Measurements from ENCODE around the gene UBTD1. TPM values are rescaled to one million over a fixed set of nuclear protein-coding genes. Genes with fewer than 3 reads are reported as not detected.

Gene UBTD1
- total RNA-seq, 1 donor from 2014 or later = 0.91 TPM

DNA sequence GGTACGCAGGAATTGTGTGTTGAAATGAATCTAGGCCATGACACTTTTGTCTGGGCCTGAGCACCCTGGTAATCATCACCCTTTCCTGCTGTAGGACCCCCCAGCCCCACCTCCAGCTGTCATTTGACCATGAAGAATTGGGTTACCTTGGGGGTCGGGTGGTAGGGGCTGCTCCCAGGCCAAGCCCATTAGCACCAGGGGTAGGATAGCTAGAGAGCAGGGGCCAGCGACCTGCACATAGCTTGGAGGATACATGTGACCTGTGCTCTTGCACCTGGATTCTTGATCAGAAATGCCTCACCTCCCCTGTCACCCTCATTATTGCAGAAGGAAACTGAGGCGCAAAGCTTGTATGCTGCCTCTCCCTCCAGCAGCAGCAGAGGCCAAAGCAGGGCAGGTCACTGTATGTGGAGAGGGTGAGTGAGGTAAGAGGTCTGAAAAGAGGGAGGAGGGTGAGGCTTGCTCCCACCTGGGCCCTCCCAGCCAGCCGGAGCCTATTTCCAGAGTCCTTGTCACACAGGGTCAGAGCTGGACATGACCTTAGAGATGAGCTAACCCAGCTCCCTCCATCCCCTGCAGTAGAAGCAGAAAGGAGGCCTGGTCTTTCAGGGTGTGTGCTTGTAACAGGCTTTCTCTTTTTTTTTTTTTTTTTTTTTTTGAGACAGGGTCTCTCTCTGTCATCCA, 38.6 kb downstream of the UBTD1 start:
- Mint-ChIP-seq H3K27me3 (peaks cover 4% of the 10 kb centered on the region), H3K9me3 (no peaks in the 10 kb centered on the region), H3K27ac (no peak overlapping the region), H3K4me3 (no peak overlapping the region), H3K36me3 (ENCODE audit: low read depth) (no peaks in the 10 kb centered on the region), H3K4me1 (no peaks in the 10 kb centered on the region)
- DNase-seq (no peak), ATAC-seq (ENCODE audit: low read depth) (no peak)
- ChIA-PET CTCF (no interaction called here), POLR2A (no interaction called here)
- intact Hi-C loops (cut with micrococcal nuclease) = no loop called here
- TF ChIP-seq, protein P1, sequence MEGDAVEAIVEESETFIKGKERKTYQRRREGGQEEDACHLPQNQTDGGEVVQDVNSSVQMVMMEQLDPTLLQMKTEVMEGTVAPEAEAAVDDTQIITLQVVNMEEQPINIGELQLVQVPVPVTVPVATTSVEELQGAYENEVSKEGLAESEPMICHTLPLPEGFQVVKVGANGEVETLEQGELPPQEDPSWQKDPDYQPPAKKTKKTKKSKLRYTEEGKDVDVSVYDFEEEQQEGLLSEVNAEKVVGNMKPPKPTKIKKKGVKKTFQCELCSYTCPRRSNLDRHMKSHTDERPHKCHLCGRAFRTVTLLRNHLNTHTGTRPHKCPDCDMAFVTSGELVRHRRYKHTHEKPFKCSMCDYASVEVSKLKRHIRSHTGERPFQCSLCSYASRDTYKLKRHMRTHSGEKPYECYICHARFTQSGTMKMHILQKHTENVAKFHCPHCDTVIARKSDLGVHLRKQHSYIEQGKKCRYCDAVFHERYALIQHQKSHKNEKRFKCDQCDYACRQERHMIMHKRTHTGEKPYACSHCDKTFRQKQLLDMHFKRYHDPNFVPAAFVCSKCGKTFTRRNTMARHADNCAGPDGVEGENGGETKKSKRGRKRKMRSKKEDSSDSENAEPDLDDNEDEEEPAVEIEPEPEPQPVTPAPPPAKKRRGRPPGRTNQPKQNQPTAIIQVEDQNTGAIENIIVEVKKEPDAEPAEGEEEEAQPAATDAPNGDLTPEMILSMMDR (IDR thresholded peaks at IDR 0.05) = no peak

DNA sequence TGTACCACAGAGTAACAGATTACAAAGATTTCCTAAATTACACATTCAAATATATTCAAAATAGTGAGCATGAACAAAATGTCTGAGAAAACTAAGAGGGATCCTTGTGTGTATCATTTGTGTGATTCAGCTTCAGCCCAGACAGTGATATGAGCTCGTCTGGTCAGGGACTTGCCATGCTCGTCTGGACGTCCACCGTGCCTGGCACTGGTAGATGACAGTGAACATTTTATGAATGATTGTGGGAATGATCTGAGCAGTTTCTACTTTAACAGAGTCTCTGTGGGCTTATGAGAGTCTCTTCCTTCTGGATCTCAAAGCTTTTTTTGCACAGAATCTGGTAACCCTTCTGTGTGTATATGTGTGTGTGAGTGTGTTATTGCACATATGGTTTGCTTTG, 39.7 kb downstream of the UBTD1 start:
- no peak for ATAC-seq (ENCODE audit: low read depth)
- intact Hi-C loops (cut with micrococcal nuclease) = no loop called here
- H3K27me3 Mint-ChIP-seq = peaks cover 4% of the 10 kb centered on the region
- no peak overlapping the region for H3K4me3 Mint-ChIP-seq
- no peak for DNase-seq
- ChIA-PET POLR2A (no interaction called here), CTCF (interaction anchor here (1.0 kb wide), 1 partner anchor 15 kb away, joined by 4 read pairs; no protein-coding TSS in a partner anchor)
- no peaks in the 10 kb centered on the region for H3K36me3 Mint-ChIP-seq (ENCODE audit: low read depth)
- H3K27ac Mint-ChIP-seq = no peak overlapping the region
- H3K9me3 Mint-ChIP-seq = no peaks in the 10 kb centered on the region
- H3K4me1 Mint-ChIP-seq = peaks cover 5% of the 10 kb centered on the region
- TF ChIP-seq, protein P1 (IDR thresholded peaks at IDR 0.05) = no peak

DNA sequence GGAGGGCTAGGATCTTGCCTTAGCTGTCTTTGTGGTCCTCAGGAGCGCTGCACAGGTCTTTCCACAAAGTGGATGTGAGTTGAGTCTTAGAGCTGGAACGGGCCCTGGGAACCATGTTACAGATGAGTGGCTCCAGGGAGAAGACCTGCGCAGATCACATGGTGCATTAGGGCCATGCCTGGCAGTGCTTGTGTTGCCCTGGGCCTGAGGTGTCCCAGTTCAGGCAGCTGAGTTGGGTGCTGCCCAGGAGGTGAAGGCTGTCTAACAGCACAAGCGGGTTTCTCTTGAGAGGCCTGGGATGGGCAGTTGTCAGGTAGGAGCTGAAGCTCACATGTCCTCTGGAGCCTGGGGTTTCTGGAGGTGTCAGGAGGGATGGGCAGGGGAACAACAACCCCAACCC, 40.1 kb downstream of the UBTD1 start:
- no peak overlapping the region for H3K27ac Mint-ChIP-seq
- ATAC-seq (ENCODE audit: low read depth) (no peak), DNase-seq (no peak)
- TF ChIP-seq, protein P1 (IDR thresholded peaks at IDR 0.05) = no peak
- no peaks in the 10 kb centered on the region for H3K9me3 Mint-ChIP-seq
- no peaks in the 10 kb centered on the region for H3K36me3 Mint-ChIP-seq (ENCODE audit: low read depth)
- H3K4me1 Mint-ChIP-seq = peaks cover 5% of the 10 kb centered on the region
- intact Hi-C loops (cut with micrococcal nuclease) = no loop called here
- POLR2A ChIA-PET = no interaction called here
- CTCF ChIA-PET = interaction anchor here (1.0 kb wide), 1 partner anchor 15 kb away, joined by 4 read pairs; no protein-coding TSS in a partner anchor
- H3K27me3 Mint-ChIP-seq = peaks cover 4% of the 10 kb centered on the region
- H3K4me3 Mint-ChIP-seq = no peak overlapping the region

DNA sequence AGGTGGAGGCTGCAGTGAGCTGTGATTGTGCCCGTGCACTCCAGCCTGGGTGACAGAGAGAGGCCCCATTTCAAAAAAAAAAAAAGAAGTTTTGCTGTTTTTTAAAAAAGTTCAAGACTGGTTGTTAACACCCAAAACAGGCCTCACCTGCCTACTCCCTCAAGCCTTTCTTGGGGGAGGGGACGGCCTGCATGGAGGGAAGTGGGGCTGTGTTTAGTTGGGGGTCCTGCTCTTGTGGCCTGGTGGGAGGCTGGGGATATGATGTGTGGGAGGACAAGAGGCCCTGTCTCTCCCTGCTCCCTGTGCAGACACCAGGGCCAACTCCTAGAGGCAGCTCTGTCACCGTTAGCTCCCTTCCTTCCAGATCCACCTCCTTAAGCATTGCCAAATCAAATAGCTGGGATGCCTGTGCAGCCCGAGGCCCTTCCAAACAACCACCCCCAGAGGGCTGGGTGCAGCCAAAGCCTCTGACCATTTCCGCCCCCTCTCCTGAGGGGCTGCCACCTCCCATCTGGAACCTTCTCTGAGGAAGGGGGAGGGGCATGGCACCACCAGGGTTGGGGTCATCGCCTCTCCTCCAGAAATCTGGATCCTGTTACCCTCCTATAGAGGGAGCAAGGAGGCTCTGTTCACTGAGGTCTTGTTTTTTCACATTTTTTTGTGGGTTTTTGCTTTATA, 40.9 kb downstream of the UBTD1 start:
- no peak for ATAC-seq (ENCODE audit: low read depth)
- TF ChIP-seq, protein P1 (IDR thresholded peaks at IDR 0.05) = no peak
- POLR2A ChIA-PET = no interaction called here
- peaks cover 4% of the 10 kb centered on the region for H3K27me3 Mint-ChIP-seq
- H3K4me1 Mint-ChIP-seq = peaks cover 5% of the 10 kb centered on the region
- H3K27ac Mint-ChIP-seq = no peak overlapping the region
- CTCF ChIA-PET = interaction anchor here (1.0 kb wide), 1 partner anchor 14 kb away, joined by 4 read pairs; no protein-coding TSS in a partner anchor
- intact Hi-C loops (cut with micrococcal nuclease) = no loop called here
- H3K36me3 Mint-ChIP-seq (ENCODE audit: low read depth) = no peaks in the 10 kb centered on the region
- H3K9me3 Mint-ChIP-seq = no peaks in the 10 kb centered on the region
- H3K4me3 Mint-ChIP-seq = no peak overlapping the region
- DNase-seq = no peak

DNA sequence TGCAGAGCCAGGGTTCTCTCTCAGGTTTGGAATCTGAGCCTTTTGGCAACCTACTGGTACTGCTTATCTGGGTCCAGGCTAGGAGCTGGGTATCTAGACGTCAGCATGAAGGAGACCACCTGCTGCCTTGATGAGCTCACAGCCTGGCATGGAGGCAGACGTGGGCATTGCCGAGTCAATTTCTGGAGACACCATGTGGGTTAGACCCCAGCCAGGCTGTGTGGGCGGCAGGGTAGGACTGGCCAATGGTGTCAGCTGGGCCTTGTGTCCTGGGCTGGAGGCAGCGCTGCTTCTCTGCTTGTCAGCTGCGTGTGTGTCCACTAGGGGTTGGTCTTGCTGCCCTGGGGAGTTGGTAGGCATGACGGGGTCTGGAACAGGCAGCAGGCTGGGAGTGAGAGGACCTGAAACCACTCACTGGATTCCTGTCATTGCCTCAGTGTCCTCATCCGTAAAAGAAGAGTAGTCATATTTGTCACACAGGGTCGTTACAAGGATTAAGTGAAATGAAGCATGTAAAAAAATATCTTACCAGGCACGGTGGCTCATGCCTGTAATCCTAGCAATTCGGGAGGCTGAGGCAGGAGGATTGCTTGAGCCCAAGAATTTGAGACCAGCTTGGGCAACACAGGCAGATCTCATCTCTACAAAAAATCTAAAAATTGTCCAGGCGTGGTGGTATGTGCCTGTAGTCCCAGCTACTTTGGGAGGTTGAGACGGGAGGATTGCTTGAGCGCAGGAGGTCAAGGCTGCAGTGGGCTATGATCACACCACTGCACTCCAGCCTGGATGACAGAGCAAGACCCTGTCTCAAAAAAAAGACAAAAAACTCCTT, 42.2 kb downstream of the UBTD1 start:
- Mint-ChIP-seq H3K27ac (no peak overlapping the region), H3K9me3 (no peaks in the 10 kb centered on the region), H3K4me1 (peaks cover 5% of the 10 kb centered on the region), H3K36me3 (ENCODE audit: low read depth) (no peaks in the 10 kb centered on the region), H3K27me3 (peaks cover 4% of the 10 kb centered on the region), H3K4me3 (no peak overlapping the region)
- POLR2A ChIA-PET = no interaction called here
- CTCF ChIA-PET = no interaction called here
- TF ChIP-seq, protein P1 (IDR thresholded peaks at IDR 0.05) = no peak
- intact Hi-C loops (cut with micrococcal nuclease) = no loop called here
- DNase-seq = no peak
- no peak for ATAC-seq (ENCODE audit: low read depth)

Measured in activated B cell treated with CpG ODN at 0.5 μM for 24 hours (primary cell).